ENCODE data around the gene POLN.

GRCh38 chr4:2048831-2049230 lies 193.1 kb downstream of the POLN start:
- no peak for TF ChIP-seq CTCF (conservative IDR thresholded peaks at IDR 0.05 in 1 of 2, IDR thresholded peaks at IDR 0.05 in 1 of 2; ENCODE audit: extremely low read depth in 1 of 2, insufficient read depth in 1 of 2, low read depth in 1 of 2, low read length in 2 of 2)
- no peak for TF ChIP-seq EZH2 (IDR thresholded peaks at IDR 0.05; ENCODE audit: borderline replicate concordance, low read length)
